COLO668 (cell line): ENCODE results near the gene TNFSF18.
"Not testable (repeated sequence)": the region's sequence is repeated elsewhere in the genome, so short reads cannot be mapped to it uniquely, and the experiment has no call there.

Source experiments
- DNase-seq: peaks from one replicate; lab custom pipeline; 2025; ENCODE audit not compliant: unreplicated experiment; lab: John Stamatoyannopoulos, UW

The TNFSF18 gene, protein sequence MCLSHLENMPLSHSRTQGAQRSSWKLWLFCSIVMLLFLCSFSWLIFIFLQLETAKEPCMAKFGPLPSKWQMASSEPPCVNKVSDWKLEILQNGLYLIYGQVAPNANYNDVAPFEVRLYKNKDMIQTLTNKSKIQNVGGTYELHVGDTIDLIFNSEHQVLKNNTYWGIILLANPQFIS

DNA sequence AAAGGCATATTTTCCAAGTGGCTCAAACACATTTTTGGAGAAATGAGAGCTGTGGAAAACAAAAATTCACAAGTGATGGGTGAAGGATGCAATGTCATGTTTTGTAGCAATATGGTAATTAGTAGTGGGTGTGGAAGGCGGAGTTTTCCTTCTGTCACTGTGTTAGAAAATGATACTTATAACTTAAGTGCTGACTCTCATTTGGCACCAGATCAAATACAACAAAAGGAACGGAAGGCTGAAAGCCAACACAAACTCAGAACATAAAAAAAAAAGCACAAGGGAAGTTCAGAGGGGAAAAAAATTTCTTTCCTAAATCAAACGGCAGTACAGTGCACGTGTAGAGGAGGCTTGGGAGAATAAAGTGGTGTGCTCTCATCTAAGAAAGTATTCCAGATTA lies at the start of gene TNFSF18:
Gene TNFSF18 (minus strand): TSS at position 77 of the 400 bp plus-strand sequence. CDS start 45 bp downstream, at position 32.
- no peak for DNase-seq

DNA sequence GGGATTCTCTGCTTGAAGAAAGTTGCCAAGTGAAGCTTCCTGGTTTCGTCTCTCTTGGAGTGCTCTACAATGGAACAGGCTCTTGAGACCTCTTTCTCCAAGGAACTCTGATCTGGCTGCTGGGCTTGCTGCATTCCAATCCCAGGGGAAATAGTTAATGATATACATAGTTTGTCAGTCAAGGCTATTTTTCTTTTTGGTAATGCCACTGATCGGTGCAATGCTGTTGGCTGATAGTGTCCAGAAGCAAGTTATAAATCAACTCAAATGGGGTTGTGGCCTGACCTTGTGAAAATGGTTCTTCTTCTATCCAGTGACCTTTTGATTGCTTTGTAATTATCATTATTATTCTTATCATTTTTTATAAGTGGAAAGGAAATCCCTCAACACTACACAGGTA lies 48.4 kb upstream of the TNFSF18 start:
- no peak for DNase-seq

DNA sequence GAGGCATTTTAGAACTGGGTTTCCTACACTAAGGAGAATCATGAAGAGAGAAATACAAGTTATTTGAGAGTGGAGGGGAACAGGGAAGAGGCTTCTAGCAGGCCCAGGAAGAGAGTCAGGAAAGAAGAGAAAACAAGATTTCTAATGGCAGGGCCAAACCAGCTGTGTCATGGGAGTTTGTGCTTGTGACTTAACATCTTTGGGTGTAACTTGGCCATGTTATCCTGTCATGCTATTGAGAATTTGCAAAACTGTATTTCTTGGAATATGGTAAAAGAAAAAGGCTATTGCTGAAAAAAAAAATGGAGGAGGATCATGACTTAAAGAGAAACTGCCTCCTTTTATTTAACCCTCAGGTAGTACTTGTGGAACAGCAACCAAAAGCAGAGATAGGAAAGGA lies 47.4 kb upstream of the TNFSF18 start:
- no peak for DNase-seq

DNA sequence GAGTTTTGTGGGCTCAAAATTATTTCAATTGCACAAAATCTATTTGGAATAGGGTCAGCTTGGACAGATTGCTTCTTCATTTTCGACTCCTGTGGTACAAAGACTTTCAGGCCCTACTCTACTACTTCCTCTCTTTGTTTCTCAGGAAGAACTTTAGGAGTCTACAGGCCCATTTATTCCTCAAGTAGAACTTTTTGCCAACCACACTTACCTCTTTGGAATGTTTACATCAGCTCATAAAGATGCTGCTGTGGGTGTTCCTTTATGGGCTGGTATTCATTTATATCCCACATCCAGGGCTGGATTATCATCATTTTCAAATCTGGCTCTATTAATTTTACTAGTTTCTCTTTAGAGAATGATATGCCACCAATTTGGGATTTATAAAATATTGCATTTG lies 46.3 kb upstream of the TNFSF18 start:
- no peak for DNase-seq

DNA sequence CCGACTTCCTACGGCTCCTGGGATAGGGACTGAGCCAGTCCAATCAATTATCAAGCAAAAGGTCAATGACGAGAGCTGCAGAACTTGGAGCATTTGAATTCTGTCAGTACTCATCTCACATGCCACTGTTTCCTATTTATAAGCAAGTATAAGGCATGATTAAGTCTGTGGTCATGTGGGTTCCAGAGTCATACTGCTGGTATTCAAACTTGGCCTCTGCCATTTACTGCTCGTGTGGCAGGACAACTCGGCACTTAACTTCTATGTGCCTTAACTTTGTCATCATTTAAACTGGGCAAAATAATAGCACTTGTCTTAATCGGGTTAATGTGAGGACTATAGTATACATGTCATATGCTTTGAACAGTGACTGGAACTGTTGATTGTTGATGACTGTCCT lies 44.9 kb upstream of the TNFSF18 start:
- DNase-seq = no peak

DNA sequence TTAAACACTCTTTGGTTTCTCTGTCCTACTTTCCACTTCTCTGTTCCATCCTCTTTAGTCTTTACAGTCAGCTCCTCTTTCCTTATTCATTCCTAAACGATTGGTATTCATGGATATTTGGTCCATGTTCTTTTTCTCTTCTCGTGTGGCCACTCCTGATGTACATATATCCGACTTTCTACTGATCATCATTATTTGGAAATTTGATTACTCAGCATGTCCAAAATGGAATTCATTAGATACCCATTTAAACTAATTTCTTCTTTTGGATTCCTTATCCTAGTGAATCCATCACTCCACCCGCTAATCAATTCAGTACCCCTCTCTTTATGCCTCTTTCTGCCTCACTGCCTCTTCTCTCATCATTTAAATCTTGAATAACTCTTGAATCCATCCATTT lies 43.8 kb upstream of the TNFSF18 start:
- no peak for DNase-seq

DNA sequence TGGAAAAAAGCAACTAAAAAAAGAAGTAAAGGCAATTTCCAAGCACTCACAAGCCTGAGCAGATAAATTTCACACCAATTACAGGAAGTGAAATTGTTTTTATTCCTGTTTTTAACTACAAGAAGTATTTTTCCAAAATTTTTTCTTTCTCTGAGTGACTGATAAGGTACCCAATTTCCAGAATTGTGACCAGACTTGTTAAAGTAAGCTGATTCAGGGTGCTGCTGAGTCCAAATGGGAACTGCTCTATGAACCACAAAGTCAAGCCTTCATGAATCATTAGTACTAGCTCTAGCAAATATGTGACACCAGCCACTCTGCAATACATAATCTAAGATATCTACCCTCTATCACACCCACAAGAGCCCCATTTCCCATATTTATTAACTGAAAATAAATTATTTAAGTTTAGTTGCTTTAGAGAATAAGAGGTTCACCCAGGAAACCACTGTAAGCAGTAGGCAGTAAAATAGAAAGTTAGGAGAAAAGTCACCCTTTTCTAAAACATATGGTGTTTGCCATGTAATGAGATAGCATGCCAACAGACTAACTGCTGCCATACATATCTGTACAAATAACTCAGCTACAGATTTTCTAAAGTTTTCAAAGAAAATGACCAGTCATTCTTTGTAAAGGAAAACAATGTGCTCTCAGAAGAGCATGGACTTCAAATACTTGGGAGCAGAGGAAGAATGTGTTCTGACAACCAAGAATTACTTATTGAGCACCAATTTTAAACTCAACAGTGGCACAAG lies 43.1 kb upstream of the TNFSF18 start:
- no peak for DNase-seq

DNA sequence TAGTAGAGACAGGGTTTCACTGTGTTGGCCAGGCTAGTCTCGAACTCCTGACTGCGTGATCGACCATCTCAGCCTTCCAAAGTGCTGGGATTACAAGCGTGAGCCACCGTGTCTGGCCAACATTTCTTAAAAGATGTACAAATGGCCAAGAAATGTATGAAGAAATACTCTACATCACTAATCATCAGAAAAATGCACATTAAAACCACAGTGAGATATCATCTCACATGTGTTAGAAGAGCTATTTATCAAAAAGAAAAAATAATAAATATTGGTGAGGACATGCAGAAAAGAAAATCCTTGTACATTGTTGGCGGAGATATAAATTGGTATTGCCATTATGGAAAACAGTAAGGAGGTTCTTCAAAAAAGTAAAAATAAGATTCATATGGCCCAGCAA lies 33.6 kb upstream of the TNFSF18 start:
- no peak for DNase-seq

DNA sequence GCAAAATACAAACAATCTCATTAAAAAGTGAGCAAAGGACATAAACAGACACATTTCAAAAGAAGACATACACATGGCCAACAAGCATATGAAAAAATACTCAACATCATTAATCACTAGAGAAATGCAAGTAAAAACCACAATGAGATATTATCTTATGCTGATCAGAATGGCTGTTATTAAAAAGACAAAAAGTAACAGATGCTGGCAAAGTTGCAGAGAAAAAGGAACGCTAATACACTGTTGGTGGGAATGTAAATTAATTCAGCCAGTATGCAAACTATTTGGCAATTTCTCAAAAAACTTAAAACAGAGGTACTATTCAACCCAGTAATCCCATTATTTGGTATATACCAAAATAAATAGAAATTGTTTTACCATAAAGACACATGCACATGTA lies 32.2 kb upstream of the TNFSF18 start:
- DNase-seq = no peak

DNA sequence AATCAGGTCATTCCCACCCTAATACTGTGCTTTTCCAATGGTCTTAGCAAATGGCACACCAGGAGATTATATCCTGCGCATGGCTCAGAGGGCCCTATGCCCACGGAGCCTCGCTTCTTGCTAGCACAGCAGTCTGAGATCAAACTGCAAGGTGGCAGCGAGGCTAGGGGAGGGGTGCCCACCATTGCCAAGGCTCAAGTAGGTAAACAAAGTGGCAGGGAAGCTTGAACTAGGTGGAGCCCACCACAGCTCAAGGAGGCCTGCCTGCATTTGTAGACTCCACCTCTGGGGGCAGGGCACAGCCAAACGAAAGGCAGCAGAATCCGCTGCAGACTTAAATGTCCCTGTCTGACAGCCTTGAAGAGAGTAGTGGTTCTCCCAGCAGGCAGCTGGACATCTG lies 23.5 kb upstream of the TNFSF18 start:
- DNase-seq = not testable (repeated sequence)

DNA sequence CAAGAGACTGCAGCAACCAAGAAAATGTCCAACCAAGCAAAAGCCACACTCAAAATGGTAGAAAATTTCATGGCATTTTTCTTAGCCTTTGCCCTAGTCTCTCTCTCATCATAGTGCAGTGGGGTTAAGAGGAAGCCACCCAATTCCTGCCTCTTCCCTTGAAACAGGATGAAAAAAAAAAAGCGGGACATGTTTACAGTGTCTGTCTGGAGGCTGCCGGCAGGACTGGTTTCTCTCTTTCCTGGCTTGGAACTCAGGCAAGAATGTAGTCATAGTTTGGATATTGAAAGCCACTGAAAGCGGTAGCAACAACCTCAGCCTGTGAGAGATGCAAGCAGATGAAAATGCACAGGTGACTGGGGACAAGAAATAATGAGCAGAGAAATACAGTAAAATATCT lies 13.3 kb upstream of the TNFSF18 start:
- no peak for DNase-seq

DNA sequence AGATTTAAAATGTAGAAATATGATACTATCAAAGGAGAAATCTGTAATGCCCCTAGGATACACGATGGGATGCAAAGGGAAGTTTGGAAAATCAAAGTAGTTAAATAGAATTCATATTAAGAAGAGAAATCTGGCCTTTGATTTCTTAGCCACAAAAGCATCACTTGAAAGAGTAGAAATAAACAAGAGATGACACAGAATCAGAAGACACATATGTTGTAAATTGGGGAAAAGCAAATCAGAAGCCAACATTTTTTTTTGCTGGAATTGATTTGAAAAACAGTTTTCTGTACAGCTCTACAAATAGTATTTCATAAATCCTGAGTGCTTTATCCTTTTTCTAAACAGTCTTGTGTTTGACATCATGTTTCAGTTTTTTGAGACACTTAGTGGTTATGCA lies 12.4 kb upstream of the TNFSF18 start:
- no peak for DNase-seq

DNA sequence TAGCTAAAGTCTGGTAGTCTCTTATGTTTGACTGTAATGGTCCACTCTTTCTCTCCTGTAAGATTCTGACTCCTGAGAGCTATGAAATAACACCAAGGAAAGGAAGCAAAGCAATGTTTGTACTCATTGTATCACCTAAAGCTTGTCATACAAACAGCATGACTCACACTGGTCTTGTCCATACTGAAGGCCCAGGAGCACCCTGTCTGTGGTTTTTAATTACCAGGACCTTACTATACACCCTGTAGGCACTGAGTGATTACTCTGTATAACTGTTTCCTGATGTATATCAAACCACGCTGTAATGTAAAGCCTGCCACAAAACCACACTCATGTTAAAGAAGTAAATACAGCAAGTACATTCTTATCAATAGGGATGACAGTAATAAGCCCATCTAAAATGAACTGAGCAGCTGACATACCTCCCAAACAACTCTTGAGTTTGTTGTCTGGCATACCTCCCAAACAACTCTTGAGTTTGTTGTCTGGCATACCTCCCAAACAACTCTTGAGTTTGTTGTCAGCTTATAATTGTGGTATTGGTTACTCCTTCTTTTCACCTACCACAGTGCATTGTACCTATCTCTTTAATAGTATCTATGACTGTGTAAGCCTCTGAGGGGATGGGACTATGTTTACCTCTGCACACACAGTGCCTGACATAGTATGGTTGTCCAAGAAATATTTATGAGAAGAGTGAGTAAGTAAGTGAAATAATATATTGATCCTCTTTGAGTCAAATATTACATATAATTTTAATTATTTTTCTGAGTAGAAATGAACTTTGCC lies 11.6 kb upstream of the TNFSF18 start:
- DNase-seq = peak; percentile 40

DNA sequence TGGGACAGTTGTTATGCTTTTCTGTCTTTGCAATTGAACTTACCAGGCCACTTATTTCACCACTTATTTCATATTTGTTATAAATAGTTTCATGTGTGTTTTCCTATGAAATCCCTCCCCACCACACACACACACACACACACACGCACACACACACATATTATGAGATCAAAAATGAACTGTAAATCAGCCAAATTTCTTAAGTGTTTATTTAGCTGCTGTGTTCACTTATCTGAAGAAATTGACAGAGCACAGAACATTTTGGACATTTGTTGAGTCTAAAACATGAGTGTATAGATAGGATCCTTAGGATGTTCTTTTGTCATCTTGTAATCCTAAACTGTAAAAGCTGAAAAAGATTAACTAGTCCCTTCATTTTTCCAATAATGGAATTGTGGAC lies 7.8 kb upstream of the TNFSF18 start:
- no peak for DNase-seq

DNA sequence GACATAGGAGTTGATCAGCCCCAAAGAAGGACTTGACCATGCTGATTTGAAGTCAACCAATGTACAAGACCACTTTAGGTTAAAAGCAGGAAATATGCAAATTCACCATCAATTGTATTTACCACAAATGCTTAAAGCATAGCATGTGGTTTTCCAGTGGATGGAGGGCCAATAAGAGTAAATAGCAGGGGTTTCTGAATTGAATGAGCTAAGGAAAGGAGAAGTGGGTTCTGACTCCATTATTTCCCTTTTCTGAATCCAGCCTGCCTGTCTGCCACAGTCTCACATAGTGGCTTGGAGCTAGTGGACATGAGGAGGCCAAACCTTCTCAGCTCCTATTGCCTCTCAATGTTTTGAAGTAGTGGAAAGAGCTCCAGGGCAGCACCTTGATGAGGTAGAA lies 7.2 kb upstream of the TNFSF18 start:
- DNase-seq = no peak

DNA sequence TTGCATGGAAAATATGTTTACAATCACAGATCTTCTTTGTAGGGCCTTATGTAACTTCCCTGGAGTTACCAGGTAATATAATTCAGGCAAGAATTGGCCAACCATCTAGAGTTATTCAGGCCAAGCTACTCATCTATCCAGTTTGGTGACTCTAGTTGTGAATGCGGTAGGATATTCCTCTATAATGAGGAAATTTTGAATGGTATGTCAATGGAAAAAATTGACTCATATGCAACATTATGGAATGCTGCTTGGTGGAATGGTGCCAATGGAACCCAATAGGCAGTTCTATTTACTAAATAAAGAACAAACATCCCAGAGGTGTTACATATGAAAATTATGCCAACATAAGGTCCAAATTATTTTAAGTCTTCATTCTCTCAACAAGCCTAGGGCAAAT lies 5.6 kb upstream of the TNFSF18 start:
- no peak for DNase-seq

DNA sequence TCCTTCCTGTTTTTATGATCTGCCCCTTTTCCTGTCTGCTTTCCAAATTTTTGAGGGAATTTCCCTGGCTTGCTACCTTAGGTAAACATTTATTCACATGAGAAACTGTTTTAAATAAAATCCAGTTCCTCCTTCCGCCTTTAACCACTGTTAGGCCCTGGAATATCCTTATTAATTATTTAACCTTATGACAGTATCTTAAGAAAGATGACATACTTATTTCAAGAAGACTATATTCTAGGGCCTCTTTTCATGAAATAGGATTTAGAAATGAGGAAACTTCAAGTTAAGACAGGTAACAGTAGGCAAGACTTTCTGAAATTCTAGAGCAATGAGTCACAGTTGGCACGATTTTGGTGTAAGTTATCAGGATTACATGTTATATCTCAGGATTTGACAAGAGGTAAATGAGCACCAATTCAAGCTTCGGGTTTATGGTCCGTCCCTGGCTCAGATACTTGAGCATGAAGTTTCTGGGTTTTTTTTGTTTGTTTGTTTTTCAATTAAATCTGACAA lies 2.0 kb upstream of the TNFSF18 start:
- no peak for DNase-seq

DNA sequence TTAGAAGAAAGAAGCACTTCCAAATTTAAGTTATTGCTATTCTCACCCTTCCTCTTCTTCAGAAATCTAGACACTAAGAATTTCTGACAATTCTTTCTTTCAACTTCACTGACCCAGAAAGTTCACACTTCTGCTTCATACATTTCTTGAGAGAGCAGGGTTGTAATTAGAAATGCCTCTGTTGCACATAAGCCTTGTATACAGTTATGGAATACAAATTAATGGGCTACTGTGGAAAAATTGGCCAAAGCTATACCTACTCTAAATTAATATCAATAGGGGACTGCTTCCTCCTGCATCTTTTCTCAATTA lies 1.5 kb downstream of the TNFSF18 start:
- DNase-seq = no peak

DNA sequence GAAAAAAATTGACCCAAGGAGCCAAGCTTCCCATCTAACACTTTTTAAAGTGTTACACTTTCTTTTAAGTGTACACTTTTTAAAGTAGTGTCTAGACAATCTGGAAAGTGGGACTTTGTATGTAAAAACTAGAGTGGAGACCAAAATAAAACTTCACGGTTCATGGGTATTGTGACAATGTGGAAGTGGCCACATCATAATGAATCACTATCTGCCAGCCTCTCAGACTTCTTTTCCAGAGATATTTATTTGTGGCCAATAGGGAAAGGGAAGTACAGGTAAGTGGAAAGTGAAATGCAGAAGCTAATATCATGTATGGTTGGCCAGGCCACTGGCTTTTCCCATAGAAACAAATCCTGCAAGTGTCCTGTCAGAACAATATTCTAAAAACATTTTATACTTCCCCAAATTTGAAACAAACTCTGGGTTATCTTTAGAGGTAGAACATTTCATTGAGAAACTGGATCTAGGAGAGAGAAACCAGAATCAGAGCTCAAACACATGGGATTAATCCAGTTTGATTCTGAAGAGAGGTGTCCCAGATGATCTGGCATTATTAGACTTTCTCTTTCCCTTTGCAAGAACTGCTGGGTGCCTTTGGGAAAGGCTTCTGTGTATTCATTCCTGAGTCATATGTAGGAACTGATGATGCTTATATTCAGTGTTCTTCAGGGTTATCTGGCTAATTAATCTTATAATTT lies 2.0 kb downstream of the TNFSF18 start:
- no peak for DNase-seq

DNA sequence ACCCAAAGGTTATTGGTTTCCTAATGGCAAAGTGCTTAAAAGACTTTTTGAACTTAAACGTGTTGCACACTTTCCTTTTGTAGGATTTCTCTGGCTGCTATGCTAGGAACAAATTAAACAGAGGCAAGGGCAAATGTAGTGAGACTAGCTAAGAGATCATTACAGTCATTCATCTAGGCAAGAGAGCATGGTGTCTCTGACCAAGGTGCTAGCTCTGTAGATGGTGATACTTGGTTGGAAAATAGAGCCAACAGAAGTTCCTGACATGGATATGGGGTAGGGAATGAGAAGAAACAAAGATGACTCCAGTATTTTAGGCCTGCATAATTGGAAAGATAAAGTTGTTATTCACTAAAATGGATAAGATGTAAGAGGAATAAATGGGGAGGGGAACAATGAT lies 6.1 kb downstream of the TNFSF18 start:
- no peak for DNase-seq

DNA sequence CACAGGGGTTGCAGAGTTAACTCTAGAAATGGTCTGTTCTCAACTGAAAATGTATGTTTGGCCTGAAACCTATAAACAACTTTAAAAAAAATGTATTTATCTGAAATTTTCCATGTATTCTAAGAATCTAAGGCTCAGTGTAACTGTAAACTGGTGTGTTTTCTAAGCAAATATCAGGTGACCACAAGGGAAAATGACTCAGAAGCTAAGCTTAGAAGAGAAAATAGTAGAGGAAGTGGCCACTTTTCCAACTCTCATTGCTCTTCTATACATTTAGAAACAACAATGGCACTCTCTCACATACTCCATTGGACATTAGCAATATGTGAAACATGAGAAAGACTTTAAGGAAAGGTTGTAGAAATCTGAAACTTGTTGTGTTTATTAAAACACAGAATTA lies 7.5 kb downstream of the TNFSF18 start:
- no peak for DNase-seq

DNA sequence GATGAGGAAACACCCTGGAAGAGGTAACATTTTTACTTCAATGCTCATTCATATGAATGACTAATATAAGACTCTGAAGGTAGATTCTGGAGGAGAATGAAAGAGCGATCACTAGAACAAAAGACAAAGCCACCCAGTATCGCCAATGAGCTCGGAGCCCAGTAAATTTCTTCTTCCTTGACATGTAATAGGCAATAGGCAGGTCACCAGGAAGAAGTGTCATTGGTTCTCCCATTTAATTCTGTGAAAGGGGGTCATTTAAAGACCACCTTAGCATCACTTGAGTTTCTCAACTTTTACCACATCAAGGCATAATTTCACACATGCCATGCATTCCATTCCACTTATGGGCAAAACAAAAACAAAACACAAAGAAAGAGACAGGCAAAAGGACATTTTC lies 7.9 kb downstream of the TNFSF18 start:
- no peak for DNase-seq
